PFSK-1 (cell line): Measurements from ENCODE around the gene ACP2.

Experiments
- FOXP2 ChIP-seq: optimal IDR thresholded peaks from 2 replicates; pipeline ENCODE3; 2011; ENCODE audit warnings: borderline replicate concordance, control low read depth, inconsistent platforms; ENCODE audit not compliant: insufficient read depth; ENCODE audit errors: extremely low read length, extremely low read depth
- POLR2AphosphoS5 ChIP-seq: IDR thresholded peaks from 2 replicates; pipeline ENCODE4 v1.6.1; 2012; ENCODE audit warnings: low read depth, mild to moderate bottlenecking, control low read depth, low read length, moderate library complexity
- REST ChIP-seq, 2 experiments: IDR thresholded peaks; 2 replicates each; pipeline versions ENCODE4 v1.6.1 to v1.8.0; 2011 to 2012; ENCODE audit warnings: low read depth in 2 of 2, low read length in 2 of 2, control low read depth in 1 of 2, inconsistent platforms in 1 of 2, mild to moderate bottlenecking in 1 of 2, moderate library complexity in 1 of 2; ENCODE audit not compliant: insufficient read depth in 1 of 2
- SIN3A ChIP-seq: IDR thresholded peaks from 2 replicates; pipeline ENCODE4 v1.6.1; 2012; ENCODE audit warnings: mild to moderate bottlenecking, low read length, moderate library complexity, borderline replicate concordance; ENCODE audit not compliant: insufficient read depth
- TAF1 ChIP-seq: IDR thresholded peaks from 2 replicates; pipeline ENCODE4 v1.6.1; 2012; ENCODE audit warnings: low read length, control low read depth, borderline replicate concordance; ENCODE audit not compliant: insufficient read depth

Gene ACP2

GRCh38 chr11:47249378-47249715, 733 bp upstream of the ACP2 start:
- TF ChIP-seq POLR2AphosphoS5 (no peak), FOXP2 (no peak), SIN3A (no peak), REST (IDR thresholded peaks at IDR 0.05; ENCODE audit: insufficient read depth in 1 of 2, low read depth in 2 of 2, low read length in 2 of 2) (no peak), TAF1 (no peak)

GRCh38 chr11:47248304-47248663, 330 bp downstream of the ACP2 start:
- no peak for TF ChIP-seq SIN3A
- TF ChIP-seq POLR2AphosphoS5 = no peak
- no peak for TF ChIP-seq FOXP2
- no peak for TF ChIP-seq REST (IDR thresholded peaks at IDR 0.05; ENCODE audit: insufficient read depth in 1 of 2, low read depth in 2 of 2, low read length in 2 of 2)
- no peak for TF ChIP-seq TAF1

- TF ChIP-seq FOXP2 (no peak), SIN3A (no peak), REST (IDR thresholded peaks at IDR 0.05; ENCODE audit: insufficient read depth in 1 of 2, low read depth in 2 of 2, low read length in 2 of 2) (no peak), POLR2AphosphoS5 (no peak), TAF1 (no peak)
These were observed 1.1 kb downstream of the ACP2 start for GRCh38 chr11:47247502-47247901.

GRCh38 chr11:47245611-47246357, 2.8 kb downstream of the ACP2 start:
- TF ChIP-seq FOXP2 (no peak), SIN3A (no peak), REST (IDR thresholded peaks at IDR 0.05; ENCODE audit: insufficient read depth in 1 of 2, low read depth in 2 of 2, low read length in 2 of 2) (no peak), POLR2AphosphoS5 (no peak), TAF1 (no peak)
